ENCODE data around the gene GRXCR2.
"Not testable (repeated sequence)": the region's sequence is repeated elsewhere in the genome, so short reads cannot be mapped to it uniquely, and the experiment has no call there.

Gene GRXCR2

GRCh38 chr5:145887976-145888574 is 15.3 kb upstream of the GRXCR2 start:
- in situ Hi-C loops (cut with MboI; ENCODE audit: low sequenced_read_pairs): no loop called here

GRCh38 chr5:145887217-145887616 is 14.4 kb upstream of the GRXCR2 start:
- in situ Hi-C loops (cut with MboI; ENCODE audit: low sequenced_read_pairs): no loop called here

GRCh38 chr5:145874765-145875164 is 2.0 kb upstream of the GRXCR2 start:
- in situ Hi-C loops (cut with MboI; ENCODE audit: low sequenced_read_pairs): no loop called here

GRCh38 chr5:145872486-145872885 is 328 bp downstream of the GRXCR2 start:
- in situ Hi-C loops (cut with MboI; ENCODE audit: low sequenced_read_pairs): no loop called here

GRCh38 chr5:145869753-145870152 is 3.1 kb downstream of the GRXCR2 start:
- in situ Hi-C loops (cut with MboI; ENCODE audit: low sequenced_read_pairs): no loop called here

GRCh38 chr5:145867806-145868205 is 5.0 kb downstream of the GRXCR2 start:
- in situ Hi-C loops (cut with MboI; ENCODE audit: low sequenced_read_pairs): no loop called here

- in situ Hi-C loops (cut with MboI; ENCODE audit: low sequenced_read_pairs): not testable (repeated sequence)
Observed at GRCh38 chr5:145864432-145864831, 8.4 kb downstream of the GRXCR2 start.

- in situ Hi-C loops (cut with MboI; ENCODE audit: low sequenced_read_pairs): no loop called here
Observed at GRCh38 chr5:145863003-145863402, 9.8 kb downstream of the GRXCR2 start.

GRCh38 chr5:145859897-145860296 is 12.9 kb downstream of the GRXCR2 start:
- in situ Hi-C loops (cut with MboI; ENCODE audit: low sequenced_read_pairs): no loop called here

- in situ Hi-C loops (cut with MboI; ENCODE audit: low sequenced_read_pairs): no loop called here
Observed at GRCh38 chr5:145859453-145859852, 13.4 kb downstream of the GRXCR2 start.

- in situ Hi-C loops (cut with MboI; ENCODE audit: low sequenced_read_pairs): no loop called here
Observed at GRCh38 chr5:145858959-145859358, 13.9 kb downstream of the GRXCR2 start.

GRCh38 chr5:145856285-145856818 is 16.5 kb downstream of the GRXCR2 start:
- in situ Hi-C loops (cut with MboI; ENCODE audit: low sequenced_read_pairs): no loop called here

- in situ Hi-C loops (cut with MboI; ENCODE audit: low sequenced_read_pairs): no loop called here
Observed at GRCh38 chr5:145855763-145856267, 17.0 kb downstream of the GRXCR2 start.

- in situ Hi-C loops (cut with MboI; ENCODE audit: low sequenced_read_pairs): no loop called here
Observed at GRCh38 chr5:145854651-145855258, 18.1 kb downstream of the GRXCR2 start.

- in situ Hi-C loops (cut with MboI; ENCODE audit: low sequenced_read_pairs): no loop called here
Observed at GRCh38 chr5:145853781-145854376, 18.9 kb downstream of the GRXCR2 start.

- in situ Hi-C loops (cut with MboI; ENCODE audit: low sequenced_read_pairs): no loop called here
Observed at GRCh38 chr5:145852990-145853389, 19.8 kb downstream of the GRXCR2 start.

- in situ Hi-C loops (cut with MboI; ENCODE audit: low sequenced_read_pairs): no loop called here
Observed at GRCh38 chr5:145848854-145849253, 24.0 kb downstream of the GRXCR2 start.

- in situ Hi-C loops (cut with MboI; ENCODE audit: low sequenced_read_pairs): no loop called here
Observed at GRCh38 chr5:145847499-145848497, 25.0 kb downstream of the GRXCR2 start.

- in situ Hi-C loops (cut with MboI; ENCODE audit: low sequenced_read_pairs): no loop called here
Observed at GRCh38 chr5:145846081-145846480, 26.7 kb downstream of the GRXCR2 start.

- in situ Hi-C loops (cut with MboI; ENCODE audit: low sequenced_read_pairs): no loop called here
Observed at GRCh38 chr5:145841299-145841698, 31.5 kb downstream of the GRXCR2 start.
